Tibial artery (tissue), 4 donors: ENCODE measurements around the gene SCN2B.

ENCODE experiments used
- DNase-seq, 2 donors: peaks; one replicate each; pipeline ENCODE4 v3.0.0-alpha.2; 2019
- H3K27ac ChIP-seq, 2 donors: fragments of 200-600 bp; sonication (generic) in 1 of 2; 1 replicate in 1 of 2; 2 replicates in 1 of 2; pipeline ENCODE4 v1.5.1; 2018 to 2019; ENCODE audit warnings: mild to moderate bottlenecking in 1 of 2
- H3K27me3 ChIP-seq, 2 donors: fragments of 200-600 bp; sonication (generic) in 1 of 2; one replicate each; pipeline versions ENCODE4 v1.5.1 to v1.6.0; 2016 to 2019
- H3K36me3 ChIP-seq, 3 donors: fragments of 200-600 bp; sonication (generic) in 2 of 3; one replicate each; pipeline ENCODE4 v1.5.1; 2016 to 2019; ENCODE audit warnings: mild to moderate bottlenecking in 2 of 3
- H3K4me1 ChIP-seq, 4 donors: fragments of 200-600 bp; sonication (generic) in 2 of 4; 1 replicate in 3 of 4; 2 replicates in 1 of 4; pipeline ENCODE4 v1.5.1; 2016 to 2019
- H3K4me3 ChIP-seq, 2 donors: fragments of 200-600 bp; sonication (generic) in 1 of 2; 1 replicate in 1 of 2; 2 replicates in 1 of 2; pipeline ENCODE4 v1.5.1; 2018 to 2019; ENCODE audit warnings: mild to moderate bottlenecking in 2 of 2
- H3K9me3 ChIP-seq, 3 donors: fragments of 200-600 bp; sonication (generic) in 1 of 3; one replicate each; pipeline ENCODE4 v1.5.1; 2016 to 2019
- CTCF ChIP-seq, 2 experiments: fragments of 200-600 bp in 1 of 2; fragments of 450-650 bp in 1 of 2; IDR thresholded peaks; one replicate each; pipeline ENCODE4 v1.5.1; 2017 to 2019; ENCODE audit warnings: antibody characterized with exemption in 2 of 2, mild to moderate bottlenecking in 1 of 2, moderate library complexity in 1 of 2
- intact Hi-C: fragments of 100-400 bp; cut with DNase I; formaldehyde crosslinking; loops from one replicate; pipeline ENCODE4 v1.15.0; 2023; ENCODE audit warnings: low total_unique reads

The SCN2B gene

GRCh38 chr11:118175031-118175992, 1.1 kb downstream of the SCN2B start:
- no peak for TF ChIP-seq CTCF (IDR thresholded peaks at IDR 0.05)
- Histone ChIP-seq H3K9me3 (no peaks in the 10 kb centered on the region), H3K4me1 (peaks cover 0 to 14% (median 4%) of the 10 kb centered on the region in 4 donors), H3K36me3 (no peaks in the 10 kb centered on the region), H3K4me3 (no peak overlapping the region), H3K27ac (no peak overlapping the region), H3K27me3 (peaks cover 0 to 59% of the 10 kb centered on the region in 2 donors)
- DNase-seq: no peak
- intact Hi-C loops: no loop called here

- no peaks in the 10 kb centered on the region for H3K9me3 ChIP-seq
- no peak for DNase-seq
- H3K4me3 ChIP-seq: no peak overlapping the region
- TF ChIP-seq CTCF (IDR thresholded peaks at IDR 0.05): no peak
- no peak overlapping the region for H3K27ac ChIP-seq
- no peaks in the 10 kb centered on the region for H3K36me3 ChIP-seq
- H3K4me1 ChIP-seq: peaks cover 0 to 10% (median 3%) of the 10 kb centered on the region in 4 donors
- intact Hi-C loops: no loop called here
- H3K27me3 ChIP-seq: peaks cover 0 to 61% of the 10 kb centered on the region in 2 donors
These were observed 2.4 kb downstream of the SCN2B start for GRCh38 chr11:118174006-118174567.

- Histone ChIP-seq H3K9me3 (no peaks in the 10 kb centered on the region), H3K27me3 (peaks cover 0 to 62% of the 10 kb centered on the region in 2 donors), H3K36me3 (no peaks in the 10 kb centered on the region), H3K4me1 (peaks cover 0 to 10% (median 3%) of the 10 kb centered on the region in 4 donors), H3K27ac (no peak overlapping the region), H3K4me3 (no peak overlapping the region)
- TF ChIP-seq CTCF (IDR thresholded peaks at IDR 0.05): no peak
- no peak for DNase-seq
- intact Hi-C loops: no loop called here
These were observed 4.1 kb downstream of the SCN2B start for GRCh38 chr11:118172356-118172755.

- peak; percentile 45 to 77 for DNase-seq
- H3K27ac ChIP-seq: no peak overlapping the region
- peaks cover 0 to 63% of the 10 kb centered on the region in 2 donors for H3K27me3 ChIP-seq
- H3K4me1 ChIP-seq: peaks cover 0 to 10% (median 3%) of the 10 kb centered on the region in 4 donors
- no peaks in the 10 kb centered on the region for H3K9me3 ChIP-seq
- no peaks in the 10 kb centered on the region for H3K36me3 ChIP-seq
- TF ChIP-seq CTCF (IDR thresholded peaks at IDR 0.05): peak; percentile 72 to 85
- H3K4me3 ChIP-seq: no peak overlapping the region
- intact Hi-C loops: no loop called here
These were observed 5.0 kb downstream of the SCN2B start for GRCh38 chr11:118171269-118172062.

- DNase-seq: no peak
- no peak for TF ChIP-seq CTCF (IDR thresholded peaks at IDR 0.05)
- no peaks in the 10 kb centered on the region for H3K9me3 ChIP-seq
- H3K27ac ChIP-seq: no peak overlapping the region
- H3K4me3 ChIP-seq: no peak overlapping the region
- H3K4me1 ChIP-seq: peaks cover 0 to 10% (median 3%) of the 10 kb centered on the region in 4 donors
- intact Hi-C loops: no loop called here
- no peaks in the 10 kb centered on the region for H3K36me3 ChIP-seq
- peaks cover 0 to 64% of the 10 kb centered on the region in 2 donors for H3K27me3 ChIP-seq
These were observed 5.6 kb downstream of the SCN2B start for GRCh38 chr11:118170882-118171268.
